HCT116 (cell line): ENCODE results near the gene TGFBR1.

Experiments
- CBX3 ChIP-seq: IDR thresholded peaks from 2 replicates; pipeline ENCODE4 v1.6.1; 2012; ENCODE audit warnings: low read depth
- CEBPB ChIP-seq: IDR thresholded peaks from 2 replicates; pipeline ENCODE4 v1.6.1; 2012; ENCODE audit warnings: low read depth
- ELF1 ChIP-seq: IDR thresholded peaks from 2 replicates; pipeline ENCODE4 v1.6.1; 2012; ENCODE audit warnings: low read depth, borderline replicate concordance
- EZH2 ChIP-seq: fragments of 200-600 bp; sonication (generic); IDR thresholded peaks from 2 replicates; pipeline ENCODE4 v1.6.1; 2017; ENCODE audit warnings: antibody characterized with exemption, mixed run types
- FOSL1 ChIP-seq: IDR thresholded peaks from 2 replicates; pipeline ENCODE4 v1.6.1; 2012; ENCODE audit warnings: low read depth
- JUND ChIP-seq: IDR thresholded peaks from 2 replicates; pipeline ENCODE4 v1.6.1; 2012
- POLR2A ChIP-seq: IDR thresholded peaks from 2 replicates; pipeline ENCODE4 v1.7.0; 2011; ENCODE audit warnings: borderline replicate concordance; ENCODE audit not compliant: insufficient read depth, insufficient read length; ENCODE audit errors: extremely low read depth
- RAD21 ChIP-seq: IDR thresholded peaks from 2 replicates; pipeline ENCODE4 v1.6.1; 2012; ENCODE audit warnings: low read depth, mild to moderate bottlenecking
- SIN3A ChIP-seq: IDR thresholded peaks from 2 replicates; pipeline ENCODE4 v1.6.1; 2012; ENCODE audit warnings: low read depth
- SP1 ChIP-seq: IDR thresholded peaks from 2 replicates; pipeline ENCODE4 v1.6.1; 2012; ENCODE audit warnings: low read depth
- SRF ChIP-seq: IDR thresholded peaks from 2 replicates; pipeline ENCODE4 v1.6.1; 2012; ENCODE audit warnings: low read depth
- YY1 ChIP-seq: IDR thresholded peaks from 2 replicates; pipeline ENCODE4 v1.6.1; 2011; ENCODE audit warnings: low read length, low read depth, moderate library complexity, mild to moderate bottlenecking; ENCODE audit not compliant: insufficient replicate concordance; ENCODE audit errors: extremely low read depth
- TF ChIP-seq, protein P1 (sequence below), 3 experiments: fragments of 200-600 bp in 1 of 3; sonication (generic) in 1 of 3; IDR thresholded peaks in 2 of 3; conservative IDR thresholded peaks in 1 of 3; 2 replicates each; pipeline ENCODE4 v1.5.1; 2012 to 2017; ENCODE audit warnings: low read depth in 2 of 3, low read length in 2 of 3, antibody characterized with exemption in 1 of 3, borderline replicate concordance in 1 of 3, control low read depth in 1 of 3, mild to moderate bottlenecking in 1 of 3, mixed read lengths in 1 of 3, mixed run types in 1 of 3, moderate library complexity in 1 of 3; ENCODE audit not compliant: insufficient read depth in 1 of 3
- TF ChIP-seq, protein P2 (sequence below): IDR thresholded peaks from 2 replicates; pipeline ENCODE4 v1.6.1; 2012

DNA sequence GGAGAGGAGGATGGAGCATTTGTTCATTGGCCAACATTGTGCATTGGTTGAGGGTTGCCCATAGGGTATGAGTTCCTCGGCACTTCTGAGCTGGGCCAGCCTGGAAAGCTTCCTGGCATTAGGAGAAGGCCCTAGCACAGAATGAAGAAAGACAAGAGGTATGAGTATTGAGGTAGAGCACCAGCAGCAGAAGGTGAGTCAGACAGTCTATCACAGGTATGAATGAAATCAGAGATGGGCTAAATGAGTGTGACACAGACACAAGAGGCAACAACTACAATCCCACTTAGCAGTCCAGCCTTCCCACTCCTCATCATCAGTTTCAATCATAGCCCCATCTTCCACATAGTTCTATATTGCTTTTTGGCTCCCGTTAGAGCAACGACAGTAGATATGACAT is 25.4 kb upstream of the TGFBR1 start:
- TF ChIP-seq FOSL1 (no peak), ELF1 (no peak), YY1 (no peak), SP1 (no peak), EZH2 (no peak), CEBPB (no peak), JUND (no peak), POLR2A (no peak), CBX3 (no peak), RAD21 (no peak), SIN3A (no peak), SRF (no peak)
- TF ChIP-seq, protein P1, sequence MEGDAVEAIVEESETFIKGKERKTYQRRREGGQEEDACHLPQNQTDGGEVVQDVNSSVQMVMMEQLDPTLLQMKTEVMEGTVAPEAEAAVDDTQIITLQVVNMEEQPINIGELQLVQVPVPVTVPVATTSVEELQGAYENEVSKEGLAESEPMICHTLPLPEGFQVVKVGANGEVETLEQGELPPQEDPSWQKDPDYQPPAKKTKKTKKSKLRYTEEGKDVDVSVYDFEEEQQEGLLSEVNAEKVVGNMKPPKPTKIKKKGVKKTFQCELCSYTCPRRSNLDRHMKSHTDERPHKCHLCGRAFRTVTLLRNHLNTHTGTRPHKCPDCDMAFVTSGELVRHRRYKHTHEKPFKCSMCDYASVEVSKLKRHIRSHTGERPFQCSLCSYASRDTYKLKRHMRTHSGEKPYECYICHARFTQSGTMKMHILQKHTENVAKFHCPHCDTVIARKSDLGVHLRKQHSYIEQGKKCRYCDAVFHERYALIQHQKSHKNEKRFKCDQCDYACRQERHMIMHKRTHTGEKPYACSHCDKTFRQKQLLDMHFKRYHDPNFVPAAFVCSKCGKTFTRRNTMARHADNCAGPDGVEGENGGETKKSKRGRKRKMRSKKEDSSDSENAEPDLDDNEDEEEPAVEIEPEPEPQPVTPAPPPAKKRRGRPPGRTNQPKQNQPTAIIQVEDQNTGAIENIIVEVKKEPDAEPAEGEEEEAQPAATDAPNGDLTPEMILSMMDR (IDR thresholded peaks at IDR 0.05 in 2 of 3, conservative IDR thresholded peaks at IDR 0.05 in 1 of 3; ENCODE audit: borderline replicate concordance in 1 of 3, insufficient read depth in 1 of 3, low read depth in 2 of 3, low read length in 2 of 3), result no peak
- TF ChIP-seq, protein P2, sequence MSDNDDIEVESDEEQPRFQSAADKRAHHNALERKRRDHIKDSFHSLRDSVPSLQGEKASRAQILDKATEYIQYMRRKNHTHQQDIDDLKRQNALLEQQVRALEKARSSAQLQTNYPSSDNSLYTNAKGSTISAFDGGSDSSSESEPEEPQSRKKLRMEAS, result no peak
